ENCODE measurements around the gene DYRK3. TPM values are rescaled to one million over a fixed set of nuclear protein-coding genes. Genes with fewer than 3 reads are reported as not detected.

DYRK3 gene
- total RNA-seq, 4 donors from 2014 or later: 14.3 to 73.3 (median 39.4) TPM

GRCh38 chr1:206686478-206687249, 51.3 kb downstream of the DYRK3 start:
- TF ChIP-seq CTCF (IDR thresholded peaks at IDR 0.05): no peak
- ATAC-seq (ENCODE audit: low FRiP score) (no peak), DNase-seq (ENCODE audit: low spot score) (no peak)

- no peak for DNase-seq (ENCODE audit: low spot score)
- ATAC-seq (ENCODE audit: low FRiP score): no peak
- TF ChIP-seq CTCF (IDR thresholded peaks at IDR 0.05): no peak
Measured at GRCh38 chr1:206687251-206687914, 52.0 kb downstream of the DYRK3 start.

- no peak for TF ChIP-seq CTCF (IDR thresholded peaks at IDR 0.05)
- ATAC-seq (ENCODE audit: low FRiP score) (peak; percentile 27), DNase-seq (ENCODE audit: low spot score) (no peak)
Measured at GRCh38 chr1:206687915-206688442, 52.6 kb downstream of the DYRK3 start.

GRCh38 chr1:206690516-206690915, 55.2 kb downstream of the DYRK3 start:
- no peak for TF ChIP-seq CTCF (IDR thresholded peaks at IDR 0.05)
- DNase-seq (ENCODE audit: low spot score) (no peak), ATAC-seq (ENCODE audit: low FRiP score) (no peak)

- DNase-seq (ENCODE audit: low spot score): no peak
- no peak for ATAC-seq (ENCODE audit: low FRiP score)
Measured at GRCh38 chr1:206691604-206692003, 56.3 kb downstream of the DYRK3 start.

GRCh38 chr1:206693029-206693428, 57.7 kb downstream of the DYRK3 start:
- ATAC-seq (ENCODE audit: low FRiP score): no peak
- TF ChIP-seq CTCF (IDR thresholded peaks at IDR 0.05): no peak
- no peak for DNase-seq (ENCODE audit: low spot score)

More at GRCh38 chr1:206691604-206692003, 56.3 kb downstream of the DYRK3 start:
- TF ChIP-seq CTCF (IDR thresholded peaks at IDR 0.05): no peak
